GM12864 (cell line): ENCODE data around the gene MT1A.

Experiments
- DNase-seq: peaks from one replicate; pipeline ENCODE4 v3.0.0-alpha.2; 2011; ENCODE audit warnings: low read depth
- H3K4me3 ChIP-seq: 2 replicates; pipeline ENCODE4 v1.5.1; 2011; ENCODE audit warnings: mild to moderate bottlenecking, low read depth, low read length, control low read depth
- TF ChIP-seq, protein P1 (sequence below): IDR thresholded peaks from 2 replicates; pipeline ENCODE4 v1.5.1; 2011; ENCODE audit warnings: low read depth, mild to moderate bottlenecking, moderate library complexity, low read length, control low read depth, inconsistent platforms; ENCODE audit errors: missing control alignments

MT1A gene

DNA sequence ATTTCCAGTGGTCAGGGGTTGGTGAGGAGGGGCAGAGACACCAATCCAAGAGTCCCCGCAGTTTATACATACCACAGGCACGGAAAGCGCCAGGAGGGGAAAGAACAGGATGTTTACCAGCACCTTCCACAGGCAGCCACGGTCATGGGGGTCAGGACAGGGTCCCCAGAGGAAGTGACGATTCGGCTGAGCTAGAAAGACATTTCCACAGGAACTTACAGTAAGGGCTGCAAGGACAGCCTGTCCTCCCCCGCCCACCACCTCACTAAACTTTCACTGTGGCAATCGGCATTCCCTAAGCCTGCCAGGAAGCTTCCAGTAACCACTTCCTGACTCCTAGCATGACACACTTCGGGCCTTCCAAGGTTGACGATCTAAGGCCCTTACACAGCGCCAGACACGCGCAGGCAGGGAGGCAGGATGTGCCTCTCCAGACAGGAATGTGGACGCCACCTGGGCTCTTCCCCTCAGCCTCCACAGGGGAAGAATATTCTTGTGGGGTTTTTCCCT is 31.3 kb upstream of the MT1A start:
- H3K4me3 ChIP-seq, result no peak overlapping the region
- DNase-seq, result no peak

DNA sequence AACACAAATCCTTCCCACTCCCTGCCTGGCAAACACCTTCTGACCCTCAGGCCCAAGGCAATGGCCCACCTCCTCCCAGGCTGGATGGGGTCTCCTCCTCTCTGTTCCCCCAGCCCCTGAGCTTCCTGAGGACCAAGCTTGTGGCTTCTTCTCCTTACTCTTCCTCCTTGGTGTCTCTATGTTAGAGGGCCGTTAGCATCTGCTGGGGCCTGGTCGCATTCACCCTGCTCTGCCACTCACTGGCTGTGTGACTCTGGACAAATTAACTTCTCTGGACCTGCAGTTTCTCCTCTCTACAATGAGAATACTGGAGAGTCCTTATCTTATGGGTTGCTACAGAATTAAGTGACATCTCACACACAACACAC is 30.8 kb upstream of the MT1A start:
- TF ChIP-seq, protein P1, sequence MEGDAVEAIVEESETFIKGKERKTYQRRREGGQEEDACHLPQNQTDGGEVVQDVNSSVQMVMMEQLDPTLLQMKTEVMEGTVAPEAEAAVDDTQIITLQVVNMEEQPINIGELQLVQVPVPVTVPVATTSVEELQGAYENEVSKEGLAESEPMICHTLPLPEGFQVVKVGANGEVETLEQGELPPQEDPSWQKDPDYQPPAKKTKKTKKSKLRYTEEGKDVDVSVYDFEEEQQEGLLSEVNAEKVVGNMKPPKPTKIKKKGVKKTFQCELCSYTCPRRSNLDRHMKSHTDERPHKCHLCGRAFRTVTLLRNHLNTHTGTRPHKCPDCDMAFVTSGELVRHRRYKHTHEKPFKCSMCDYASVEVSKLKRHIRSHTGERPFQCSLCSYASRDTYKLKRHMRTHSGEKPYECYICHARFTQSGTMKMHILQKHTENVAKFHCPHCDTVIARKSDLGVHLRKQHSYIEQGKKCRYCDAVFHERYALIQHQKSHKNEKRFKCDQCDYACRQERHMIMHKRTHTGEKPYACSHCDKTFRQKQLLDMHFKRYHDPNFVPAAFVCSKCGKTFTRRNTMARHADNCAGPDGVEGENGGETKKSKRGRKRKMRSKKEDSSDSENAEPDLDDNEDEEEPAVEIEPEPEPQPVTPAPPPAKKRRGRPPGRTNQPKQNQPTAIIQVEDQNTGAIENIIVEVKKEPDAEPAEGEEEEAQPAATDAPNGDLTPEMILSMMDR, result no peak

More for the DNA sequence above, 31.3 kb upstream of the MT1A start:
- TF ChIP-seq, protein P1, result no peak

DNA sequence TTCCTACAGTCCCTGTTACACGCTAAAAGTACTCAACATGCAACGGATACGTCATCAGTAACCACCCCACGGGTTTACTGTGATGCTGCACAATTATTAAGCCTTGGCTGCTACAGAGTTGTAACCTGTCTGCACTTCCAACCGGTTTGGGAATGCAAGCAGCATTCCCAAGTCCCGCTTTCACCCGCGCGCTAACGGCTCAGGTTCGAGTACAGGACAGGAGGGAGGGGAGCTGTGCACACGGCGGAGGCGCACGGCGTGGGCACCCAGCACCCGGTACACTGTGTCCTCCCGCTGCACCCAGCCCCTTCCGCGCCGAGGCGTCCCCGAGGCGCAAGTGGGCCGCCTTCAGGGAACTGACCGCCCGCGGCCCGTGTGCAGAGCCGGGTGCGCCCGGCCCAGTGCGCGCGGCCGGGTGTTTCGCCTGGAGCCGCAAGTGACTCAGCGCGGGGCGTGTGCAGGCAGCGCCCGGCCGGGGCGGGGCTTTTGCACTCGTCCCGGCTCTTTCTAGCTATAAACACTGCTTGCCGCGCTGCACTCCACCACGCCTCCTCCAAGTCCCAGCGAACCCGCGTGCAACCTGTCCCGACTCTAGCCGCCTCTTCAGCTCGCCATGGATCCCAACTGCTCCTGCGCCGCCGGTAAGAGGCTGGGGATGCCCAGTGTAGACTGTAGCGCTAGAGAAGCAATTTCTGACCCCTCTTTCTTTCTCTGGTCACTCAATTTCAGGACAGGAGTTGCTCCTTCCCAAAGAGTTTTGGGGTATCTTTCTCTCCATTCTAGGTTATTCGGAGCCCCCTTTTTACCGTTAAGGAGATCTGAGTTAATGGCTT is 30.2 kb upstream of the MT1A start, which contains the start of gene MT2A:
TSS of gene MT2A (plus strand) at position 542 of the 833 bp plus-strand sequence. CDS start at position 614, 72 bp downstream.
- peak within 1 kb of the TSS; percentile 58 for H3K4me3 ChIP-seq
- peak; percentile 74 for DNase-seq
- TF ChIP-seq, protein P1, result no peak

More for the DNA sequence above, 30.8 kb upstream of the MT1A start:
- no peak for DNase-seq
- H3K4me3 ChIP-seq, result no peak overlapping the region

DNA sequence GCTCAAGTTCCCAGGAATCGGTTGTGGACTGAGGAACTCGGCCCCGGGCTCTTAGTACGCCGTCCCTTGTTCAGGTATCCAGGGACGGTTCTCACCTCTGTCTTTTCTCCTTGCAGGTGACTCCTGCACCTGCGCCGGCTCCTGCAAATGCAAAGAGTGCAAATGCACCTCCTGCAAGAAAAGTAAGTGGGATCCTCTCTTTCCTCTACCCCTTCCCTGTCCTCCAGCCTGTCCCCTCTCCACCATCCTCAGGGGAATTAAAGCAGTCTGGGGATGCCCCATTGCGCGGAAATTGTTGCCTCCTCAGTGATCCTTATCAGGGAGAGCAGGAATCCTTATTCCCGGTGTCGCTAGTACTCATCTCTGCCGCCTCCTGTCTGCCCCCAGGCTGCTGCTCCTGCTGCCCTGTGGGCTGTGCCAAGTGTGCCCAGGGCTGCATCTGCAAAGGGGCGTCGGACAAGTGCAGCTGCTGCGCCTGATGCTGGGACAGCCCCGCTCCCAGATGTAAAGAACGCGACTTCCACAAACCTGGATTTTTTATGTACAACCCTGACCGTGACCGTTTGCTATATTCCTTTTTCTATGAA is 29.5 kb upstream of the MT1A start:
- H3K4me3 ChIP-seq, result peak overlapping the region; percentile 58
- TF ChIP-seq, protein P1, result no peak
- DNase-seq, result no peak

DNA sequence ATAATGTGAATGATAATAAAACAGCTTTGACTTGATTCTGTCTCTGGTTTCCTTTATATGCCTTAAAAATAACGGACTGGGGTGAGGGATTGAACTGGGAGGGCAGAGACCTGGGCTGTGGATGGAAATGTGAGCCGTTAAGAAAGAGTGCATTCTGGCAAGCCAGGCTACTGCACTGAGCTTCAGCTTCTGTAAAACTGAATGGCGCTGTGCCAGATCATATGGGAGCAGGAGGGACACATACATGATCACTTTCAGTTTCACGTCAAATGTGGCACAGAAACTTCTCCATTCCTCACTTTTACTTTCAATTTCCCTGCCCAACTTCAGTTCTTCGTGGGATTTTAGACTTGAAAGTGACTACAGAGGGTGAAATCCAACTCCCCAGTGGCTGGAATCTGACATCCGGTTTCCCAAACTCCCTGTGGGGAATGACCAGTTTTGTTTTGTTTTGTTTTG is 29.0 kb upstream of the MT1A start:
- TF ChIP-seq, protein P1, result no peak
- H3K4me3 ChIP-seq, result peak overlapping the region; percentile 58
- DNase-seq, result peak; percentile 76

DNA sequence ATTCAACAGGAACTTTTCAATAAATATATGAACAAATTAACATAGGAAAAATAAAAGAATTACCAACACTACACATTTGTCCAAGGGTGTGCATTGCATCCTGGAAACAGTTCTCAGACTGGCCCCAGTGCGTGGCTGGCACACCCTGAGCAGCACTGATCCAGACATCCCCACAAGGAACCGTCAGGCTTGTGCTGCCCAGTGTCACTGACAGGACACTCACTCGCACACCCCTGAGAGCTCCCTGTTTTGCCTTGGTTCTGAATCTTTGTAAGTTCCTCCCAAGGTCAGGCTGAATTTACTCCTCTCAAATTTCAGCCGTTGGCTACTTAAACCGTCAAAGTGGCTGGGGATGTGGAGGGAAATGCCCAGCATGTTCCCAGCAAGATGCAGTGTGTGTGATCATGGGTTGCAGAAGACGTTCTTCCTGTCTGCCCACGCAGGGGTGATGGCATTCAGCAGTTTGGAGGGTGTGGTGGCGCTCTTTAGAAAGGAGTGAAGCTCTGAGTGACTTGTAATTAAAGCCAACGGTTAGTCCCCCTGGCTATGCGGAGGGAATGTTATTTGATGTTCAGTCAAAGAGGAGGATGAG is 28.4 kb upstream of the MT1A start:
- no peak for DNase-seq
- TF ChIP-seq, protein P1, result no peak
- H3K4me3 ChIP-seq, result peak overlapping the region; percentile 58
